HuH-7.5 (cell line): ENCODE measurements around the gene CD2.
A peak's percentile ranks its signal among the peaks of the same experiment; 100 is the strongest.

ENCODE experiments used
- DNase-seq: peaks from one replicate; pipeline ENCODE4 v3.0.0; 2011; ENCODE audit warnings: low spot score

CD2 gene

GRCh38 chr1:116777831-116778830, 23.9 kb downstream of the CD2 start:
- DNase-seq, result peak; percentile 33

- DNase-seq, result no peak
These were observed 26.8 kb downstream of the CD2 start for GRCh38 chr1:116781034-116781433.

GRCh38 chr1:116785006-116785405, 30.8 kb downstream of the CD2 start:
- no peak for DNase-seq

- DNase-seq, result no peak
These were observed 31.8 kb downstream of the CD2 start for GRCh38 chr1:116786049-116786448.

- DNase-seq, result no peak
These were observed 37.5 kb downstream of the CD2 start for GRCh38 chr1:116791727-116792126.

- DNase-seq, result no peak
These were observed 39.2 kb downstream of the CD2 start for GRCh38 chr1:116793357-116793935.

- no peak for DNase-seq
These were observed 40.1 kb downstream of the CD2 start for GRCh38 chr1:116794371-116794770.

- no peak for DNase-seq
These were observed 40.7 kb downstream of the CD2 start for GRCh38 chr1:116794804-116795481.

- DNase-seq, result no peak
These were observed 41.2 kb downstream of the CD2 start for GRCh38 chr1:116795482-116795829.

GRCh38 chr1:116804736-116805135, 50.5 kb downstream of the CD2 start:
- no peak for DNase-seq

GRCh38 chr1:116805398-116805797, 51.2 kb downstream of the CD2 start:
- no peak for DNase-seq

GRCh38 chr1:116806245-116806644, 52.0 kb downstream of the CD2 start:
- no peak for DNase-seq

GRCh38 chr1:116806671-116807070, 52.4 kb downstream of the CD2 start:
- no peak for DNase-seq

GRCh38 chr1:116807394-116808199, 53.4 kb downstream of the CD2 start:
- DNase-seq, result no peak

GRCh38 chr1:116808200-116808847, 54.1 kb downstream of the CD2 start:
- DNase-seq, result no peak

GRCh38 chr1:116808848-116809508, 54.7 kb downstream of the CD2 start:
- DNase-seq, result no peak

GRCh38 chr1:116811321-116811720, 57.1 kb downstream of the CD2 start:
- no peak for DNase-seq

GRCh38 chr1:116814926-116815723, 60.9 kb downstream of the CD2 start:
- DNase-seq, result no peak

GRCh38 chr1:116817582-116818064, 63.4 kb downstream of the CD2 start:
- DNase-seq, result peak; percentile 63
